Endodermal cell (in vitro differentiated cells): ENCODE measurements around the gene C8G. TPM values are rescaled to one million over a fixed set of nuclear protein-coding genes. Genes with fewer than 3 reads are reported as not detected.
A peak's percentile ranks its signal among the peaks of the same experiment; 100 is the strongest.

Source experiments
- DNase-seq: peaks from one replicate; pipeline ENCODE4 v3.0.0-alpha.2; 2017
- H3K27ac ChIP-seq: 2 replicates; pipeline ENCODE4 v1.5.1; 2013; ENCODE audit warnings: mild to moderate bottlenecking, low read depth, low read length, moderate library complexity
- H3K27me3 ChIP-seq: 2 replicates; pipeline ENCODE4 v1.6.1; 2013; ENCODE audit warnings: mild to moderate bottlenecking, low read length, moderate library complexity; ENCODE audit not compliant: insufficient read depth, control insufficient read depth, poor library complexity, severe bottlenecking
- H3K36me3 ChIP-seq: 2 replicates; pipeline ENCODE4 v1.7.0; 2013; ENCODE audit warnings: mild to moderate bottlenecking, low read length, moderate library complexity; ENCODE audit not compliant: control insufficient read depth, insufficient read depth
- H3K4me1 ChIP-seq: one replicate; pipeline ENCODE4 v1.7.0; 2013; ENCODE audit warnings: low read length; ENCODE audit not compliant: control insufficient read depth, insufficient read depth
- H3K4me3 ChIP-seq: 2 replicates; pipeline ENCODE4 v1.5.1; 2013; ENCODE audit warnings: mild to moderate bottlenecking, low read length, moderate library complexity
- H3K9ac ChIP-seq: 2 replicates; pipeline ENCODE4 v1.6.1; 2013; ENCODE audit warnings: mild to moderate bottlenecking, low read length, moderate library complexity; ENCODE audit not compliant: poor library complexity, severe bottlenecking; ENCODE audit errors: extremely low read depth
- H3K9me3 ChIP-seq: 2 replicates; pipeline ENCODE4 v1.6.1; 2013; ENCODE audit warnings: mild to moderate bottlenecking, low read length, moderate library complexity; ENCODE audit not compliant: control insufficient read depth
- H3K27ac Mint-ChIP-seq: 2 replicates; pipeline ENCODE4 v1.8.0; 2020; ENCODE audit warnings: mixed read lengths
- H3K27me3 Mint-ChIP-seq: 2 replicates; pipeline ENCODE4 v1.8.0; 2021; ENCODE audit warnings: mild to moderate bottlenecking, mixed read lengths; ENCODE audit not compliant: insufficient read depth
- H3K36me3 Mint-ChIP-seq: 2 replicates; pipeline ENCODE4 v1.8.0; 2020; ENCODE audit warnings: low read depth, mixed read lengths
- H3K4me1 Mint-ChIP-seq: 2 replicates; pipeline ENCODE4 v1.8.0; 2020; ENCODE audit warnings: mixed read lengths
- H3K4me3 Mint-ChIP-seq: 2 replicates; pipeline ENCODE4 v1.8.0; 2020; ENCODE audit warnings: mild to moderate bottlenecking, moderate library complexity, mixed read lengths
- H3K9me3 Mint-ChIP-seq: 2 replicates; pipeline ENCODE4 v1.8.0; 2020; ENCODE audit warnings: mild to moderate bottlenecking, mixed read lengths
- WGBS, 2 experiments: methylation state at CpG; one replicate each; pipeline versions ENCODE4 v1.1.5 to v1.1.7; 2013; ENCODE audit warnings: missing lambda C conversion rate in 2 of 2, mixed read lengths in 1 of 2; ENCODE audit not compliant: insufficient coverage in 1 of 2, insufficient read length in 1 of 2; 5-methylcytosine and 5-hydroxymethylcytosine counted together
- total RNA-seq, 2 donors: library from RNA; stranded (reverse); fragmentation: NEBNext Ultra II Directional in 1 of 2; extraction: Animal tissue kit (Norgen Biotek cat#: 25700) in 1 of 2; gene quantifications; 2 replicates in 1 of 2; 3 replicates in 1 of 2; pipeline ENCODE4 v1.2.1, GENCODE V29; 2021
- TF ChIP-seq, protein P1 (sequence below): fragments of 200-600 bp; sonication (generic); conservative IDR thresholded peaks from 2 replicates; pipeline ENCODE4 v1.5.0; 2021; ENCODE audit warnings: antibody characterized with exemption, mild to moderate bottlenecking

Gene C8G
- total RNA-seq, 2 donors from 2014 or later, result 1.2 to 1.6 TPM

DNA sequence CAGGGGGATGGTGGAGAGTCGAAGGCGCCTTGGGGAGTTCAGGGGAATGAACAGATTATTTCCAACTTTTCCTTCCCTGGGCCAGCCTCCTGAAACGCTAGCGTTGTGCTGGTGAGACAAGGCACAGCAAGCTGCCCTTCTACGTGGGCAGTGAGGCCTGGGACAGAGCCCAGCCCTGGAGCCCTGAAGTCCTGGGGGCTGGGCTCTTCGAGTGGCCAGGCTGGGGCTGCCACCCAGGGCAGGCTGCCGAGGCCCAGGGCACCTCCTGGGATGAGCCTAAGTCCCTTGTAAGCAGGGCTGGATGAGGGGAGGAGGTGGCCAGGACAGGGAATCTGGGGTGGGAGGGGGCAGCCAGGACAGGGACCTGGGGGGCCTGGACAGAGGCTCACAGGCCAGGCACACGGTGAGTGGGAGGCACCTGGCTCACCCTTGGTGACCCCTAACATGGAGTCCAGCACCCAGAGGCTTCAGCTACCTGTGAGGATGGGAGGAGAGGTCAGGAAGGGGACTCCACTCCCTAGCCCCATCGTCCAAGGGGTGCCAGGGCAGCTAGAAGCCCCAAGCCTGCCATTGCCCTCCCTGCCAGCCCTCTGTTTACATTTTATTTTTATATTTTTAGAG is 5.7 kb downstream of the C8G start:
- H3K27me3 ChIP-seq, result no peaks in the 10 kb centered on the region
- H3K4me3 ChIP-seq, result peak overlapping the region; percentile 76
- no peaks in the 10 kb centered on the region for H3K36me3 ChIP-seq
- peak overlapping the region; percentile 38 for H3K9ac ChIP-seq
- TF ChIP-seq, protein P1, sequence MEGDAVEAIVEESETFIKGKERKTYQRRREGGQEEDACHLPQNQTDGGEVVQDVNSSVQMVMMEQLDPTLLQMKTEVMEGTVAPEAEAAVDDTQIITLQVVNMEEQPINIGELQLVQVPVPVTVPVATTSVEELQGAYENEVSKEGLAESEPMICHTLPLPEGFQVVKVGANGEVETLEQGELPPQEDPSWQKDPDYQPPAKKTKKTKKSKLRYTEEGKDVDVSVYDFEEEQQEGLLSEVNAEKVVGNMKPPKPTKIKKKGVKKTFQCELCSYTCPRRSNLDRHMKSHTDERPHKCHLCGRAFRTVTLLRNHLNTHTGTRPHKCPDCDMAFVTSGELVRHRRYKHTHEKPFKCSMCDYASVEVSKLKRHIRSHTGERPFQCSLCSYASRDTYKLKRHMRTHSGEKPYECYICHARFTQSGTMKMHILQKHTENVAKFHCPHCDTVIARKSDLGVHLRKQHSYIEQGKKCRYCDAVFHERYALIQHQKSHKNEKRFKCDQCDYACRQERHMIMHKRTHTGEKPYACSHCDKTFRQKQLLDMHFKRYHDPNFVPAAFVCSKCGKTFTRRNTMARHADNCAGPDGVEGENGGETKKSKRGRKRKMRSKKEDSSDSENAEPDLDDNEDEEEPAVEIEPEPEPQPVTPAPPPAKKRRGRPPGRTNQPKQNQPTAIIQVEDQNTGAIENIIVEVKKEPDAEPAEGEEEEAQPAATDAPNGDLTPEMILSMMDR, result no peak
- no peak for DNase-seq
- no peaks in the 10 kb centered on the region for H3K9me3 Mint-ChIP-seq
- no peaks in the 10 kb centered on the region for H3K9me3 ChIP-seq
- H3K4me1 Mint-ChIP-seq, result peaks cover 8% of the 10 kb centered on the region
- no peaks in the 10 kb centered on the region for H3K36me3 Mint-ChIP-seq
- no peaks in the 10 kb centered on the region for H3K27me3 Mint-ChIP-seq
- peak overlapping the region; percentile 57 for H3K27ac ChIP-seq
- peak overlapping the region; percentile 95 for H3K27ac Mint-ChIP-seq
- peaks cover 3% of the 10 kb centered on the region for H3K4me1 ChIP-seq
- peak overlapping the region; percentile 73 for H3K4me3 Mint-ChIP-seq
- 45 to 73% methylated on average over 4 to 9 of the region's 9 CpGs for WGBS, 2 experiments

DNA sequence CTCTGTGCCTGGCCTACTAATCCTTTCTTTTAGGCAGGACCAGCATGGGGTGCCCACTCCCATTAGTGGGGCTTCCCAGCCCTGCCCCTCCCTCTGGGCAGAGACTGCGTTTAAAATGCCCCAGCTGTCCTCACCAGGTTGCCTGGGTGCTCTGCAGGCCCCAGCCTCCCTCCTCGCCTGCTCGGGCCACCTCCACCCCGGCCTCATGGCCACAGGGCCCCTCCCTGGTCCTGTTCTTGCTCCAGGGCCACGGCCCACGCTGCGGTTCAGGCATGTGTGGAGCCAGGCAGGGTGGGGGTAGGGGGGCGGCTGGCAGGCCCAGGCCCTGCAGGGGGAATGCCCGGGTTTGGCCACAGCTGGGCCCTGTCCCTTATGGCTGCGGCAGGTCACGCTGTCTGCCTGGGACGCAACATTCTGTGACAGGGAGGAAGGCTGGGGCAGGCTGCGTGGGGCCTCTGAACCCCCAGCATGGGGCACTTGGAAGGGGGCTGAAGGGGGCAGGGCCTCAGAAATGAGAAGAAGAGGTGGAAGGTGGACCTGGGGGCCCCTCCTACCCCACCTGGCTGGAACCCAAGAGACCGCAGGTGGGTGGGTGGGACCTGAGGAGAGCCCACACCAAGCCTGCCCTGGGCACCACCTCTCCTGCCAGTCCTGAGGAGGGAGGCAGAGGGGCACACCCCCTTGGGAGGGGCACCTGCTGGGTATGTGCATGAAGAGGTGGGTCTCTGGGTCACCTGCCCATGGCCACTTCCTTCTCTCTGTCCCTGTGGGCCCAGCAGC is 6.7 kb downstream of the C8G start, which contains the start of gene LCN12:
TSS of gene LCN12 (plus strand) at position 733 of the 780 bp plus-strand sequence. CDS start 55 bp downstream, outside the sequence.
- no peak within 1 kb of the TSS for H3K27ac Mint-ChIP-seq
- Histone ChIP-seq H3K9me3 (no peaks in the 10 kb centered on the region), H3K4me1 (peaks cover 3% of the 10 kb centered on the region), H3K4me3 (no peak within 1 kb of the TSS), H3K27me3 (no peaks in the 10 kb centered on the region), H3K9ac (no peak within 1 kb of the TSS), H3K36me3 (no peaks in the 10 kb centered on the region), H3K27ac (no peak within 1 kb of the TSS)
- TF ChIP-seq, protein P1, result no peak
- peaks cover 4% of the 10 kb centered on the region for H3K27me3 Mint-ChIP-seq
- 92% methylated on average over 14 of the region's 14 CpGs; no CpG with 5 or more reads in 1 of the 2 experiments for WGBS, 2 experiments
- H3K4me1 Mint-ChIP-seq, result peaks cover 8% of the 10 kb centered on the region
- no peaks in the 10 kb centered on the region for H3K36me3 Mint-ChIP-seq
- no peak within 1 kb of the TSS for H3K4me3 Mint-ChIP-seq
- no peak for DNase-seq
- H3K9me3 Mint-ChIP-seq, result no peaks in the 10 kb centered on the region

DNA sequence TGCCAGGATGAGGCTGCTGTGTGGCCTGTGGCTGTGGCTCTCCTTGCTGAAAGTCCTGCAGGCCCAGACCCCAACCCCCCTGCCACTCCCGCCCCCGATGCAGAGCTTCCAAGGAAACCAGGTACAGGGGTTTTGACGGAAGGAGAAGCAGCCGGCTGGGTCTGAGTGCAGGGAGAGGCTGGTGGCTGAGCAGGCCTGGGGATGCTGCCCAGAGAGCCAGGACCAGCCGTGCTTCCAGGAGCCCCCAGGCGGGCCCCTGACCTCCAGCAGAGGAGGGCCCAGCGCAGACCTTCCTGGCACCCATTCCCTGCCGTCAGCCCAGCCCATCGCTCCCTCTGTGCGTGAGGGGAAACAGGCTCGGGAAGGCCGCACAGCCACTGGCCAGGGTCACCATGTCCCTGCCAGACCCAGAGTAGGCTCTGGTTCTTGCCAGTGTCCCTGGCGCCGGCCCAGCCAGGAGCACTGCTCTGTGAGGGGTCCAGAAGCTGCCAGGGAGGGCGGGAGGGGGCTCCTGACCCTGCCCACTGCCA is 7.3 kb downstream of the C8G start:
- Mint-ChIP-seq H3K27ac (no peak overlapping the region), H3K4me3 (no peak overlapping the region), H3K27me3 (peaks cover 4% of the 10 kb centered on the region), H3K4me1 (peaks cover 8% of the 10 kb centered on the region), H3K36me3 (no peaks in the 10 kb centered on the region), H3K9me3 (no peaks in the 10 kb centered on the region)
- Histone ChIP-seq H3K27ac (no peak overlapping the region), H3K9ac (no peak overlapping the region), H3K4me3 (no peak overlapping the region), H3K27me3 (no peaks in the 10 kb centered on the region), H3K9me3 (no peaks in the 10 kb centered on the region), H3K4me1 (peaks cover 3% of the 10 kb centered on the region), H3K36me3 (no peaks in the 10 kb centered on the region)
- 91 to 94% methylated on average over 10 to 15 of the region's 15 CpGs for WGBS, 2 experiments
- TF ChIP-seq, protein P1, result no peak
- DNase-seq, result no peak
